Left lung (tissue), 10 donors: ENCODE data around the gene ARL2. TPM values are rescaled to one million over a fixed set of nuclear protein-coding genes. Genes with fewer than 3 reads are reported as not detected.

Experiments used
- ATAC-seq: fragments of 200-7000 bp; cut with Tn5 transposase; one replicate; pipeline ENCODE4 v1.9.1; 2020; ENCODE audit warnings: moderate library complexity
- DNase-seq, 4 donors: peaks; one replicate each; pipeline ENCODE4 v3.0.0-alpha.2; 2013 to 2020
- H3K27ac ChIP-seq, 2 donors: fragments of 200-600 bp; sonication (generic) in 1 of 2; one replicate each; pipeline versions ENCODE4 v1.5.0 to v1.8.0; 2020 to 2021
- H3K27me3 ChIP-seq, 2 donors: fragments of 200-600 bp; sonication (generic) in 1 of 2; one replicate each; pipeline versions ENCODE4 v1.5.0 to v1.8.0; 2020 to 2021
- H3K36me3 ChIP-seq, 2 donors: fragments of 200-600 bp; sonication (generic) in 1 of 2; one replicate each; pipeline versions ENCODE4 v1.5.0 to v1.8.0; 2020 to 2021
- H3K4me1 ChIP-seq, 2 donors: fragments of 200-600 bp; one replicate each; pipeline ENCODE4 v1.8.0; 2021
- H3K4me3 ChIP-seq, 2 donors: fragments of 200-600 bp; sonication (generic) in 1 of 2; one replicate each; pipeline versions ENCODE4 v1.5.0 to v1.8.0; 2020 to 2021; ENCODE audit warnings: mild to moderate bottlenecking in 1 of 2
- H3K9me3 ChIP-seq, 2 donors: fragments of 200-600 bp; sonication (generic) in 1 of 2; one replicate each; pipeline versions ENCODE4 v1.5.0 to v1.8.0; 2020 to 2021
- CTCF ChIP-seq, 2 donors: fragments of 200-600 bp; sonication (generic) in 1 of 2; IDR thresholded peaks; one replicate each; pipeline versions ENCODE4 v1.5.0 to v1.8.0; 2021; ENCODE audit warnings: antibody characterized with exemption in 2 of 2
- intact Hi-C, 2 donors: fragments of 100-400 bp; cut with DNase I; formaldehyde crosslinking; loops; one replicate each; pipeline versions ENCODE4 v1.11.2 to v1.14.2; 2022
- polyA plus RNA-seq, 6 donors: library from polyadenylated mRNA; unstranded; fragments of 120-200 nt; gene quantifications; one replicate each; pipeline ENCODE4 v1.2.1, GENCODE V29; 2013; ENCODE audit not compliant: insufficient read length in 6 of 6
- total RNA-seq, 2 donors: library from RNA; stranded (reverse); fragmentation: NEBNext Ultra II Directional; extraction: Animal tissue kit (Norgen Biotek cat#: 25700); gene quantifications; one replicate each; pipeline ENCODE4 v1.2.1, GENCODE V29; 2021
- donor health status: DM: no; HTN: yes; CAD: no.
- donor health status: DM: no; HTN: no; CAD: no.

Gene ARL2
- total and polyA plus RNA-seq, 8 donors: 42.2 to 89.9 (median 50.4) TPM

GRCh38 chr11:65059959-65060824 is 46.2 kb downstream of the ARL2 start:
- no peaks in the 10 kb centered on the region for H3K9me3 ChIP-seq
- intact Hi-C loops: no loop called here
- no peak for TF ChIP-seq CTCF (IDR thresholded peaks at IDR 0.05)
- no peaks in the 10 kb centered on the region for H3K4me1 ChIP-seq
- H3K4me3 ChIP-seq: no peak overlapping the region
- no peak for DNase-seq
- no peaks in the 10 kb centered on the region for H3K27me3 ChIP-seq
- no peak overlapping the region for H3K27ac ChIP-seq
- ATAC-seq: no peak
- H3K36me3 ChIP-seq: no peaks in the 10 kb centered on the region

- H3K27me3 ChIP-seq: no peaks in the 10 kb centered on the region
- DNase-seq: no peak
- H3K4me3 ChIP-seq: no peak overlapping the region
- no peaks in the 10 kb centered on the region for H3K36me3 ChIP-seq
- no peaks in the 10 kb centered on the region for H3K9me3 ChIP-seq
- peak; percentile 67 for ATAC-seq
- intact Hi-C loops: no loop called here
- no peaks in the 10 kb centered on the region for H3K4me1 ChIP-seq
- TF ChIP-seq CTCF (IDR thresholded peaks at IDR 0.05): no peak
- no peak overlapping the region for H3K27ac ChIP-seq
These were observed 47.0 kb downstream of the ARL2 start for GRCh38 chr11:65060913-65061408.

- Histone ChIP-seq H3K9me3 (no peaks in the 10 kb centered on the region), H3K4me3 (no peak overlapping the region), H3K36me3 (no peaks in the 10 kb centered on the region), H3K27ac (no peak overlapping the region), H3K4me1 (no peaks in the 10 kb centered on the region), H3K27me3 (no peaks in the 10 kb centered on the region)
- intact Hi-C loops: no loop called here
- DNase-seq (no peak), ATAC-seq (no peak)
- TF ChIP-seq CTCF (IDR thresholded peaks at IDR 0.05): no peak
These were observed 49.6 kb downstream of the ARL2 start for GRCh38 chr11:65063532-65063931.

DNA sequence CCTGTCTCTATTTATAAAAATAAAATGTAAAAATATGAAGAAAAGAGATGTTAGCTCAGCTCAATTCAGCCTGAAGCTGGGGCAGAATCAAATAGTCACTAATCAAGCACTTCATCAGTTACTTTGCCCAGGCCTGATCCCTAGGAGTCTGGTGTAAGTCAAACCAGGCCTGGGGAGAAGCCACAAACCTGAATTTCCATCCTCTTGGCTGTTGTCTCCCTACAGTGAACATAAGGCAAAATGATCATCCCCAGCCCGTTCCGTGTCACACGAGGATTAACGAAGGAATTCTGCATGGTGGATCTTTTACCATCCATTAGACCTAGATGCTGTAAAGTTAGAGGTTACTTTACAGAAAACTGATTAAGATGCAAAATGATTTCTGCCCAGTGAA is 50.9 kb downstream of the ARL2 start:
- Histone ChIP-seq H3K9me3 (no peaks in the 10 kb centered on the region), H3K36me3 (no peaks in the 10 kb centered on the region), H3K27ac (no peak overlapping the region), H3K4me1 (no peaks in the 10 kb centered on the region), H3K4me3 (no peak overlapping the region), H3K27me3 (no peaks in the 10 kb centered on the region)
- intact Hi-C loops: no loop called here
- no peak for ATAC-seq
- DNase-seq: no peak
- no peak for TF ChIP-seq CTCF (IDR thresholded peaks at IDR 0.05)

DNA sequence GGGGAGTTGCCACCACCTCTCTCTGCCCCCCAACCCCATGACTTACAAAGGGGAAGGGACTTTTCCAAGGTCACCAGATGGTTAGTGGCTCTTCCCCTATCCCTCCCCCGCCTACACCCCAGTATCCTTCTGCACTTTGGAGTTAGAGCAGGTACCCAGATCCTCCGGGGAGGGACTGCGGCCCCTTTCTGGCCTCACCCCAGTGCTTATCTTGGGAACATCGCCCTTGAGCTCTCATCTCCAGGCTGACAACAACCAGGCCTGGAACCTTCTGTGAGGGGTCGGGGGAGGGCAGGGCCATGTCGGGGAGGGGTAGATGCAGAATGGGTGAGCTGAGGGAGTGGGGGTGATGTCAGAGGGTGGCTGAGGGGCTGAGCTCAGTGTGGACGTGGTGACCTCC is 51.9 kb downstream of the ARL2 start:
- intact Hi-C loops: no loop called here
- ATAC-seq (no peak), DNase-seq (no peak)
- H3K4me3 ChIP-seq: no peak overlapping the region
- no peaks in the 10 kb centered on the region for H3K9me3 ChIP-seq
- no peaks in the 10 kb centered on the region for H3K4me1 ChIP-seq
- H3K36me3 ChIP-seq: no peaks in the 10 kb centered on the region
- H3K27me3 ChIP-seq: no peaks in the 10 kb centered on the region
- no peak for TF ChIP-seq CTCF (IDR thresholded peaks at IDR 0.05)
- no peak overlapping the region for H3K27ac ChIP-seq
